Sigmoid colon (tissue), 4 donors: ENCODE measurements around the gene FEM1A.

Source experiments
- CTCF ChIP-seq, 4 experiments: fragments of 450-650 bp in 3 of 4; fragments of 200-600 bp in 1 of 4; IDR thresholded peaks; one replicate each; pipeline ENCODE4 v1.5.1; 2016 to 2019; ENCODE audit warnings: antibody characterized with exemption in 4 of 4, mild to moderate bottlenecking in 3 of 4, moderate library complexity in 2 of 4
- EP300 ChIP-seq, 4 donors: sonication (generic); formaldehyde crosslinking; IDR thresholded peaks; one replicate each; pipeline ENCODE4 v1.6.1; 2017; ENCODE audit warnings: antibody characterized with exemption in 4 of 4
- POLR2A ChIP-seq, 2 donors: fragments of 450-650 bp; IDR thresholded peaks; one replicate each; pipeline ENCODE4 v1.6.1; 2016; ENCODE audit warnings: antibody characterized with exemption in 2 of 2, mild to moderate bottlenecking in 2 of 2, moderate library complexity in 2 of 2

GRCh38 chr19:4832776-4833175 is 41.2 kb downstream of the FEM1A start:
- no peak for TF ChIP-seq EP300 (IDR thresholded peaks at IDR 0.05)
- no peak for TF ChIP-seq POLR2A (IDR thresholded peaks at IDR 0.05)
- TF ChIP-seq CTCF (IDR thresholded peaks at IDR 0.05): no peak
